Measurements from ENCODE around the gene ERCC4. TPM values are rescaled to one million over a fixed set of nuclear protein-coding genes. Genes with fewer than 3 reads are reported as not detected.

ERCC4 gene
- 5.2 and 8.2 TPM in 2 replicates for total RNA-seq

GRCh38 chr16:13919683-13920509 lies at the start of gene ERCC4:
Gene ERCC4 (plus strand): TSS chr16:13920154. CDS start chr16:13920166, 12 bp downstream.

Other genes with a start within 250 kb of the ERCC4 start
- 22.8 and 23.5 TPM in 2 replicates for gene MRTFB, start 151.2 kb downstream of the ERCC4 start, total RNA-seq